Astrocyte (in vitro differentiated cells and primary cell): ENCODE measurements around the gene RCAN2. TPM values are rescaled to one million over a fixed set of nuclear protein-coding genes. Genes with fewer than 3 reads are reported as not detected.

ENCODE experiments used
- DNase-seq: peaks from one replicate; pipeline ENCODE4 v3.0.0-alpha.2; 2010; ENCODE audit warnings: low read depth
- FAIRE-seq: peaks from 2 replicates; lab custom pipeline; 2011; peaks lifted over from hg19 to GRCh38; lab: Jason Lieb, UNC
- H2AFZ ChIP-seq: 2 replicates; pipeline ENCODE4 v1.6.0; 2012; ENCODE audit warnings: low read depth, low read length, inconsistent platforms
- H3K27ac ChIP-seq: 2 replicates; pipeline ENCODE4 v1.5.1; 2011; ENCODE audit warnings: low read depth, low read length, inconsistent platforms
- H3K27me3 ChIP-seq: 2 replicates; pipeline ENCODE4 v1.6.0; 2011; ENCODE audit warnings: low read length, inconsistent platforms; ENCODE audit not compliant: insufficient read depth
- H3K36me3 ChIP-seq: 2 replicates; pipeline ENCODE4 v1.5.1; 2011; ENCODE audit warnings: low read length, inconsistent platforms; ENCODE audit not compliant: insufficient read depth
- H3K4me1 ChIP-seq: 2 replicates; pipeline ENCODE4 v1.5.1; 2011; ENCODE audit warnings: low read length, inconsistent platforms; ENCODE audit not compliant: insufficient read depth
- H3K4me2 ChIP-seq: 2 replicates; pipeline ENCODE4 v1.6.0; 2012; ENCODE audit warnings: low read length, inconsistent platforms
- H3K4me3 ChIP-seq: 2 replicates; pipeline ENCODE4 v1.5.1; 2011; ENCODE audit warnings: low read depth, mild to moderate bottlenecking, low read length, inconsistent platforms; ENCODE audit not compliant: insufficient read depth
- H3K79me2 ChIP-seq: 2 replicates; pipeline ENCODE4 v1.6.0; 2012; ENCODE audit warnings: mild to moderate bottlenecking, low read length, inconsistent platforms; ENCODE audit not compliant: insufficient read depth
- H3K9ac ChIP-seq: 2 replicates; pipeline ENCODE4 v1.6.0; 2012; ENCODE audit warnings: mild to moderate bottlenecking, low read length, inconsistent platforms
- H3K9me3 ChIP-seq: 2 replicates; pipeline ENCODE4 v1.5.1; 2012; ENCODE audit warnings: low read depth, mild to moderate bottlenecking, low read length, inconsistent platforms; ENCODE audit not compliant: insufficient read depth
- H4K20me1 ChIP-seq: 2 replicates; pipeline ENCODE4 v1.6.0; 2012; ENCODE audit warnings: low read length, inconsistent platforms; ENCODE audit not compliant: insufficient read depth
- H3K27ac Mint-ChIP-seq: one replicate; pipeline ENCODE4 v1.8.0; 2021; ENCODE audit warnings: mild to moderate bottlenecking, mixed read lengths; ENCODE audit not compliant: unreplicated experiment
- H3K27me3 Mint-ChIP-seq: one replicate; pipeline ENCODE4 v1.8.0; 2021; ENCODE audit warnings: low read depth, mixed read lengths; ENCODE audit not compliant: unreplicated experiment
- H3K36me3 Mint-ChIP-seq: one replicate; pipeline ENCODE4 v1.8.0; 2021; ENCODE audit warnings: low read depth, mixed read lengths; ENCODE audit not compliant: unreplicated experiment
- H3K4me1 Mint-ChIP-seq: one replicate; pipeline ENCODE4 v1.8.0; 2021; ENCODE audit warnings: low read depth, mixed read lengths; ENCODE audit not compliant: unreplicated experiment
- H3K4me3 Mint-ChIP-seq: one replicate; pipeline ENCODE4 v1.8.0; 2021; ENCODE audit warnings: mild to moderate bottlenecking, moderate library complexity, mixed read lengths; ENCODE audit not compliant: unreplicated experiment
- H3K9me3 Mint-ChIP-seq: one replicate; pipeline ENCODE4 v1.8.0; 2021; ENCODE audit warnings: mild to moderate bottlenecking, mixed read lengths; ENCODE audit not compliant: unreplicated experiment
- EZH2 ChIP-seq: IDR thresholded peaks from 2 replicates; pipeline ENCODE4 v1.6.1; 2012; ENCODE audit warnings: mild to moderate bottlenecking, low read length, inconsistent platforms; ENCODE audit not compliant: insufficient read depth
- total RNA-seq: library from RNA; stranded (reverse); gene quantifications from 2 replicates; pipeline ENCODE4 v1.2.1, GENCODE V29; 2021
- TF ChIP-seq, protein P1 (sequence below): IDR thresholded peaks from 2 replicates; pipeline ENCODE4 v1.5.1; 2011; ENCODE audit warnings: low read depth, mild to moderate bottlenecking, inconsistent platforms, low read length, moderate library complexity; ENCODE audit not compliant: insufficient read depth

The RCAN2 gene
- total RNA-seq, 1 donor from 2014 or later = 10.6 TPM

DNA sequence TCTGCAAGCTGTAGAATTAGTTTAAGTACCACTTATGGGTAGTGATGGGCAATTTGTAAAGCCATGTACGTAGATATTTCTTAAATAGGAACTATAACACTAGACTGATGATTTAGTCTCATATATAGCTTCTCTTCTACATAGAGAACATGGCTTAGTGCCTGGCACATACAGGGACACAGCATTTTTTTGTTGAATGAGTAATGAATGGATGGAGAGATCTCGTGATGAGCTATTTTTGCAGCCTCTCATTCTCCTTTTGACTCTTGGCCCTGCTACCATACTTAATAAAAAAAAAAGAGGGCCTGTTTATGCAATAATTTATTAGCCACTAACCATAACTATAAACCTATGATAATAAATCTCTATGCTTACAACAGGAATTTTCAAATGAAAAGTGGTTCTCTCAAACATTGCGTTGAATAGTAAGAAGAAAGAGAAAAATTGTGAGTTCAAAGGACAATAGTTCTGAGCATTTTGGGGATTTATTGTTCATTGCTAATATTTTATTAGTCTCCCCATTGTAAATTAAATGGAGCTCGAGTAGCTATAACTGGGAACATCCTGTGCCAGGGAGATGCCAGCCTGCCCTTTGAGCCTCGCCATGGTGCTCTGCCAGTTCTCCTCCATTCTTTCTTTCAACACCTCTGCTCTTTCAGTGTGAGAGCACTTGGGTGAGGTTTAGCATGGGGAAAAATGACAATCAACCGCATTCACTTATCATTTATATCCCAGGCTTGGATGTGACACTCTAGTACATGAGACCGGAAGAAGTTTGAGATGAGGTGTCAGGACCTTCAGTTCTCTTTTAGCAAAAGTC is 14.7 kb upstream of the RCAN2 start:
- Histone ChIP-seq H3K27ac (no peak overlapping the region), H3K4me3 (no peak overlapping the region)
- no peak for FAIRE-seq

GRCh38 chr6:46504242-46504641 is 13.0 kb upstream of the RCAN2 start:
- H3K27ac ChIP-seq = no peak overlapping the region
- no peak overlapping the region for H3K4me3 Mint-ChIP-seq
- no peak overlapping the region for H3K9ac ChIP-seq
- H3K4me1 Mint-ChIP-seq = no peaks in the 10 kb centered on the region
- H3K27me3 ChIP-seq = peaks cover 2% of the 10 kb centered on the region
- H3K36me3 ChIP-seq = no peaks in the 10 kb centered on the region
- no peaks in the 10 kb centered on the region for H3K4me1 ChIP-seq
- FAIRE-seq (no peak), DNase-seq (no peak)
- H3K9me3 ChIP-seq = no peaks in the 10 kb centered on the region
- no peak overlapping the region for H3K4me2 ChIP-seq
- no peaks in the 10 kb centered on the region for H3K79me2 ChIP-seq
- H3K27ac Mint-ChIP-seq = no peak overlapping the region
- no peak overlapping the region for H2AFZ ChIP-seq
- TF ChIP-seq EZH2 = no peak
- TF ChIP-seq, protein P1, sequence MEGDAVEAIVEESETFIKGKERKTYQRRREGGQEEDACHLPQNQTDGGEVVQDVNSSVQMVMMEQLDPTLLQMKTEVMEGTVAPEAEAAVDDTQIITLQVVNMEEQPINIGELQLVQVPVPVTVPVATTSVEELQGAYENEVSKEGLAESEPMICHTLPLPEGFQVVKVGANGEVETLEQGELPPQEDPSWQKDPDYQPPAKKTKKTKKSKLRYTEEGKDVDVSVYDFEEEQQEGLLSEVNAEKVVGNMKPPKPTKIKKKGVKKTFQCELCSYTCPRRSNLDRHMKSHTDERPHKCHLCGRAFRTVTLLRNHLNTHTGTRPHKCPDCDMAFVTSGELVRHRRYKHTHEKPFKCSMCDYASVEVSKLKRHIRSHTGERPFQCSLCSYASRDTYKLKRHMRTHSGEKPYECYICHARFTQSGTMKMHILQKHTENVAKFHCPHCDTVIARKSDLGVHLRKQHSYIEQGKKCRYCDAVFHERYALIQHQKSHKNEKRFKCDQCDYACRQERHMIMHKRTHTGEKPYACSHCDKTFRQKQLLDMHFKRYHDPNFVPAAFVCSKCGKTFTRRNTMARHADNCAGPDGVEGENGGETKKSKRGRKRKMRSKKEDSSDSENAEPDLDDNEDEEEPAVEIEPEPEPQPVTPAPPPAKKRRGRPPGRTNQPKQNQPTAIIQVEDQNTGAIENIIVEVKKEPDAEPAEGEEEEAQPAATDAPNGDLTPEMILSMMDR = no peak
- no peaks in the 10 kb centered on the region for H3K9me3 Mint-ChIP-seq
- H3K36me3 Mint-ChIP-seq = no peaks in the 10 kb centered on the region
- H3K4me3 ChIP-seq = no peak overlapping the region
- H3K27me3 Mint-ChIP-seq = no peaks in the 10 kb centered on the region
- no peaks in the 10 kb centered on the region for H4K20me1 ChIP-seq

More for the DNA sequence above, 14.7 kb upstream of the RCAN2 start:
- no peak for DNase-seq
- no peaks in the 10 kb centered on the region for H4K20me1 ChIP-seq
- H3K36me3 ChIP-seq = no peaks in the 10 kb centered on the region
- Mint-ChIP-seq H3K36me3 (no peaks in the 10 kb centered on the region), H3K27me3 (no peaks in the 10 kb centered on the region), H3K9me3 (no peaks in the 10 kb centered on the region), H3K4me1 (no peaks in the 10 kb centered on the region), H3K27ac (no peak overlapping the region), H3K4me3 (no peak overlapping the region)
- no peaks in the 10 kb centered on the region for H3K9me3 ChIP-seq
- H3K79me2 ChIP-seq = no peaks in the 10 kb centered on the region
- H3K4me1 ChIP-seq = no peaks in the 10 kb centered on the region
- TF ChIP-seq, protein P1 = no peak
- TF ChIP-seq EZH2 = no peak
- no peak overlapping the region for H3K4me2 ChIP-seq
- peaks cover 2% of the 10 kb centered on the region for H3K27me3 ChIP-seq
- H3K9ac ChIP-seq = no peak overlapping the region
- H2AFZ ChIP-seq = no peak overlapping the region
